Measurements from ENCODE around the gene RSPH9. TPM values are rescaled to one million over a fixed set of nuclear protein-coding genes. Genes with fewer than 3 reads are reported as not detected.

RSPH9 gene
- total and polyA plus RNA-seq, 2 experiments from 2014 or later, result 0.10 to 0.39 TPM

- Histone ChIP-seq H3K4me3 (no peak overlapping the region), H3K4me2 (no peak overlapping the region), H3F3A (replicated peaks; ENCODE audit: low read depth) (no peaks in the 10 kb centered on the region), H3K4me1 (ENCODE audit: insufficient read depth) (0 out of 2 replicates have a peak, but pooled peaks cover 3% of the 10 kb centered on the region), H3K27me3 (ENCODE audit: insufficient read depth) (no peaks in the 10 kb centered on the region), H4K20me1 (replicated peaks; ENCODE audit: insufficient read depth) (peaks cover 41% of the 10 kb centered on the region), H3K9me2 (ENCODE audit: insufficient read depth) (no peaks in the 10 kb centered on the region), H2AFZ (no peak overlapping the region), H3K36me3 (ENCODE audit: insufficient read depth) (peaks cover 8% of the 10 kb centered on the region; the same call in 1 of the 2 replicates), H3K79me2 (replicated peaks; ENCODE audit: insufficient read depth) (peaks cover 65% of the 10 kb centered on the region), H3K27ac (ENCODE audit: low read depth) (no peak overlapping the region)
- no peaks in the 10 kb centered on the region for H3K9me3 Mint-ChIP-seq
- peaks cover 15% of the 10 kb centered on the region for H3K4me1 Mint-ChIP-seq
- H3K36me3 Mint-ChIP-seq (ENCODE audit: low read depth), result peaks cover 15% of the 10 kb centered on the region
- H3K27me3 Mint-ChIP-seq (ENCODE audit: insufficient read depth, low read depth, poor library complexity), result peaks cover 4% of the 10 kb centered on the region
- H3K27ac Mint-ChIP-seq, result no peak overlapping the region
- DNase-seq (ENCODE audit: low spot score), result no peak
- no peak for TF ChIP-seq REST (IDR thresholded peaks at IDR 0.05; ENCODE audit: unreplicated experiment)
- TF ChIP-seq JUNB (IDR thresholded peaks at IDR 0.05; ENCODE audit: unreplicated experiment), result no peak
- no peak for ATAC-seq
- no peak overlapping the region for H3K4me3 Mint-ChIP-seq
Measured at GRCh38 chr6:43681303-43681702, 36.5 kb downstream of the RSPH9 start.

GRCh38 chr6:43682724-43683429, 38.0 kb downstream of the RSPH9 start:
- DNase-seq (ENCODE audit: low spot score) (no peak), ATAC-seq (no peak)
- Histone ChIP-seq H2AFZ (no peak overlapping the region), H3K4me2 (no peak overlapping the region), H3K79me2 (replicated peaks; ENCODE audit: insufficient read depth) (peaks cover 77% of the 10 kb centered on the region), H3K27me3 (ENCODE audit: insufficient read depth) (no peaks in the 10 kb centered on the region), H3K4me1 (ENCODE audit: insufficient read depth) (peaks cover 11% of the 10 kb centered on the region; the same call in 1 of the 2 replicates), H3F3A (replicated peaks; ENCODE audit: low read depth) (no peaks in the 10 kb centered on the region; the same call in 1 of the 2 replicates), H4K20me1 (replicated peaks; ENCODE audit: insufficient read depth) (peaks cover 40% of the 10 kb centered on the region), H3K9me2 (ENCODE audit: insufficient read depth) (no peaks in the 10 kb centered on the region), H3K27ac (ENCODE audit: low read depth) (no peak overlapping the region), H3K4me3 (no peak overlapping the region), H3K36me3 (ENCODE audit: insufficient read depth) (peaks cover 7% of the 10 kb centered on the region; the same call in 1 of the 2 replicates)
- Mint-ChIP-seq H3K4me3 (no peak overlapping the region), H3K36me3 (ENCODE audit: low read depth) (peaks cover 11% of the 10 kb centered on the region), H3K9me3 (no peaks in the 10 kb centered on the region), H3K27ac (no peak overlapping the region), H3K27me3 (ENCODE audit: insufficient read depth, low read depth, poor library complexity) (peaks cover 4% of the 10 kb centered on the region), H3K4me1 (peaks cover 21% of the 10 kb centered on the region)
- TF ChIP-seq ETS1 (IDR thresholded peaks at IDR 0.05) (no peak), ZNF114 (CRISPR knock-in tag; IDR thresholded peaks at IDR 0.05) (no peak), ZNF331 (CRISPR knock-in tag; IDR thresholded peaks at IDR 0.05; ENCODE audit: low read depth) (no peak), ZNF462 (CRISPR knock-in tag; IDR thresholded peaks at IDR 0.05) (no peak), EZH2 (IDR thresholded peaks at IDR 0.05; ENCODE audit: low read depth, unreplicated experiment) (no peak), CREB1 (CRISPR knock-in tag; IDR thresholded peaks at IDR 0.05; ENCODE audit: low read depth) (no peak)

All from GM23338 (cell line).